ENCODE results near the gene R3HDML. TPM values are rescaled to one million over a fixed set of nuclear protein-coding genes. Genes with fewer than 3 reads are reported as not detected.
A peak's percentile ranks its signal among the peaks of the same experiment; 100 is the strongest.

The R3HDML gene
- total and polyA plus RNA-seq, 9 of the 15 experiments (the other 6 are each of a cell fraction or from before 2014, with no cell fraction given), result not detected

DNA sequence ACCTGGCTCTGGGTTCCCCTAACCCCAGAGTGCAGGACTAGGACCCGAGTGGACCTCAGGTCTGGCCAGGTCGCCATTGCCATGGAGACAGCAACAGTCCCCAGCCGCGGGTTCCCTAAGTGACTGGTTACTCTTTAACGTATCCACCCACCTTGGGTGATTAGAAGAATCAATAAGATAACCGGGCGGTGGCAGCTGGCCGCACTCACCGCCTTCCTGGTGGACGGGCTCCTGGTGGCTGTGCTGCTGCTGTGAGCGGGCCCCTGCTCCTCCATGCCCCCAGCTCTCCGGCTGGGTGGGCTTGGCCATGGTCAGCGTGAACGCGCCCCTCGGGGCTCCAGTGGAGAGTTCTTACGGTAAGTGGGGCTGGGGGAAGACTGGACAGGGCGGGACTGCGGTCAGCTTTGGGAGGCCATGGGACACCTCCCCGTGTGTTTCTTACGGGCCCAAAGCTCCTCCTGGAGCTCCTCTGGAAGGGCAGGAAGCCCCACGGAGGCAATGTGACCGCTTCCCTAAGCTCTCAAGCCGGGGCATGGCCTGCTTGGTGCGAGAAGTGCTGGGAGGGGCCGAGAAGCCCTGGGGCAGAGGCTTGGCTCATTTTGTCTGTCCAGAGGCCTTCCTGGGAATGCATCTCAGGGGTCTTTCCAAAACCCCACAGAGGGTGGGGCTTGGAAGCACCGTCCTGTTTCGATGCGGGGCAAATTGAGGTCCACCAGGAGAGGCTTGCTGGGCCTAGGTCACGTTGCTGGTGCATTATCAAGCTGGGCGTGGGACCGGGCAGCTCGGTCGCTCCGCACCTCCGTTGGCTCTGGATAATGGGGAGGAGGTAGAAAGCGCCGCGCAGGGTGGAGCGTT lies 18.9 kb downstream of the R3HDML start, which contains the start of gene HNF4A:
HNF4A (plus strand) TSS at position 202 of the 855 bp plus-strand sequence; CDS start at position 308, 106 bp downstream.
- Histone ChIP-seq H3K36me3 (ENCODE audit: control insufficient read depth, insufficient read depth, low read length) (no peaks in the 10 kb centered on the region), H3K9ac (ENCODE audit: insufficient read depth in 1 of 2, low read depth in 2 of 2, low read length in 2 of 2) (no peak within 1 kb of the TSS; a peak in 1 of 4 replicates), H3K9me3 (replicated peaks; ENCODE audit: control insufficient read depth, insufficient read depth, low read depth, low read length) (no peaks in the 10 kb centered on the region), H3K9me1 (ENCODE audit: control insufficient read depth, insufficient read depth, low read length) (no peaks in the 10 kb centered on the region), H2AFZ (ENCODE audit: low read depth, low read length) (no peak within 1 kb of the TSS), H3K4me2 (ENCODE audit: insufficient read depth, low read length) (no peak within 1 kb of the TSS), H3K27ac (ENCODE audit: extremely low read depth, low read depth, low read length) (no peak within 1 kb of the TSS), H3K27me3 (ENCODE audit: control insufficient read depth in 2 of 2, insufficient read depth in 2 of 2, low read length in 2 of 2) (peaks cover 12 to 33% of the 10 kb centered on the region in 2 experiments), H3K4me3 (no peak within 1 kb of the TSS), H4K20me1 (replicated peaks; ENCODE audit: control insufficient read depth, insufficient read depth, low read length) (no peaks in the 10 kb centered on the region; the same call in 1 of the 2 replicates), H3K79me2 (ENCODE audit: control insufficient read depth, insufficient read depth, low read length) (no peaks in the 10 kb centered on the region), H3K4me1 (replicated peaks in 1 of 2; ENCODE audit: control insufficient read depth in 2 of 2, insufficient read depth in 2 of 2, low read length in 2 of 2) (peaks cover 0 to 9% of the 10 kb centered on the region in 2 experiments; a peak in 2 of 5 replicates)
- ATAC-seq, result no peak
- ChIA-PET POLR2A (interaction anchor here (0.7 kb wide), 1 partner anchor 10 kb away, joined by 3 read pairs; no protein-coding TSS in a partner anchor), CTCF (ENCODE audit: low intra/inter-chr PET ratio) (no interaction called here)
- TF ChIP-seq ZSCAN29 (IDR thresholded peaks at IDR 0.05), result no peak
- no peak for TF ChIP-seq FUS (optimal IDR thresholded peaks at IDR 0.05; ENCODE audit: low read depth, low read length)
- no peak for TF ChIP-seq KDM4B (IDR thresholded peaks at IDR 0.05; ENCODE audit: borderline replicate concordance in 2 of 2, low read depth in 1 of 2)
- TF ChIP-seq RFX1 (IDR thresholded peaks at IDR 0.05), result peak; percentile 27; the same call in 1 of the 2 replicates
- TF ChIP-seq ZNF830 (CRISPR knock-in tag; IDR thresholded peaks at IDR 0.05), result no peak
- 26% methylated on average over 39 of the region's 40 CpGs for WGBS (ENCODE audit: insufficient coverage, low coverage, missing lambda C conversion rate)
- in situ Hi-C loops (cut with MboI) (no loop called here), intact Hi-C loops (cut with micrococcal nuclease) (no loop called here)
- no TSS peak for BruUV-seq (replicated peaks)
- DNase-seq (ENCODE audit: extremely low read depth in 1 of 4, low spot score in 3 of 4), result peak in 1 of 4 experiments; percentile 6
- FAIRE-seq, result no peak

Measured in K562 (cell line).